B cell (primary cell): ENCODE results near the gene KLK6.

Source experiments
- EZH2 ChIP-seq: IDR thresholded peaks from 2 replicates; pipeline ENCODE4 v1.6.1; 2012; ENCODE audit warnings: borderline replicate concordance, low read depth, mild to moderate bottlenecking, moderate library complexity, low read length; ENCODE audit not compliant: insufficient read depth, poor library complexity, severe bottlenecking
- TF ChIP-seq, protein P1 (sequence below): fragments of 200-600 bp; IDR thresholded peaks from one replicate; pipeline ENCODE4 v1.8.0; 2022; ENCODE audit warnings: antibody characterized with exemption, mild to moderate bottlenecking

DNA sequence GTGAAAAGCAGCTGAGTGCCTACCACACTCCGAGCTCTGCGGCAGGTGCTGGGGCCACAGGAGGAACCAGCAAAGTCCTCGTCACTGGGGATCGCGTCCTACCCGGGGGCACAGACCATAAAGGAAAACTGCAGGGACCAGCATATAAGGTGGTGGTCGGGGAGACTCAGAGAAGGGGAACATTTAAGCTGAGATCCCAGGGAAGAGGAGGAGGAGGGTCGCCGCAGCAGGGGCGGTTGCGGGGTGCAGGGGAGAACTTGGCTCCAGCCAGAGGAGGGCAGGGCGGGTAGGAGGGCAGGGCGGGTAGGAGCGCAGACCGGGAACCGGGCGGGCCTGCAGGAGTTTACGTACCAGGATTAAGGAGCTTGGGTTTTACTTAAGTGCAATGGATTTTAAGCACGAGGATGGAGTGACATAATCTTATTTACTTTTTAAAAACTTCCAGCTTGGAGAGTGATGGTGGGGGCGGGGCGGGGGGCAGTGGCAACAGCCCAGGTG, 57.2 kb downstream of the KLK6 start:
- TF ChIP-seq, protein P1, sequence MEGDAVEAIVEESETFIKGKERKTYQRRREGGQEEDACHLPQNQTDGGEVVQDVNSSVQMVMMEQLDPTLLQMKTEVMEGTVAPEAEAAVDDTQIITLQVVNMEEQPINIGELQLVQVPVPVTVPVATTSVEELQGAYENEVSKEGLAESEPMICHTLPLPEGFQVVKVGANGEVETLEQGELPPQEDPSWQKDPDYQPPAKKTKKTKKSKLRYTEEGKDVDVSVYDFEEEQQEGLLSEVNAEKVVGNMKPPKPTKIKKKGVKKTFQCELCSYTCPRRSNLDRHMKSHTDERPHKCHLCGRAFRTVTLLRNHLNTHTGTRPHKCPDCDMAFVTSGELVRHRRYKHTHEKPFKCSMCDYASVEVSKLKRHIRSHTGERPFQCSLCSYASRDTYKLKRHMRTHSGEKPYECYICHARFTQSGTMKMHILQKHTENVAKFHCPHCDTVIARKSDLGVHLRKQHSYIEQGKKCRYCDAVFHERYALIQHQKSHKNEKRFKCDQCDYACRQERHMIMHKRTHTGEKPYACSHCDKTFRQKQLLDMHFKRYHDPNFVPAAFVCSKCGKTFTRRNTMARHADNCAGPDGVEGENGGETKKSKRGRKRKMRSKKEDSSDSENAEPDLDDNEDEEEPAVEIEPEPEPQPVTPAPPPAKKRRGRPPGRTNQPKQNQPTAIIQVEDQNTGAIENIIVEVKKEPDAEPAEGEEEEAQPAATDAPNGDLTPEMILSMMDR = no peak
- no peak for TF ChIP-seq EZH2
